Transverse colon (tissue), 3 donors: Measurements from ENCODE around the gene BMP8A.

ENCODE experiments used
- CTCF ChIP-seq, 5 experiments: fragments of 200-600 bp in 3 of 5; fragments of 450-650 bp in 2 of 5; sonication (generic) in 3 of 5; IDR thresholded peaks; 1 replicate in 2 of 5; 2 replicates in 3 of 5; pipeline ENCODE4 v1.5.1; 2016 to 2017; ENCODE audit warnings: antibody characterized with exemption in 5 of 5, inconsistent platforms in 3 of 5, mild to moderate bottlenecking in 2 of 5, moderate library complexity in 1 of 5
- EP300 ChIP-seq: sonication (generic); formaldehyde crosslinking; IDR thresholded peaks from one replicate; pipeline ENCODE4 v1.6.1; 2017; ENCODE audit warnings: antibody characterized with exemption, low read depth
- POLR2A ChIP-seq: fragments of 450-650 bp; IDR thresholded peaks from one replicate; pipeline ENCODE4 v1.6.1; 2016; ENCODE audit warnings: antibody characterized with exemption, mild to moderate bottlenecking, moderate library complexity

- TF ChIP-seq CTCF (IDR thresholded peaks at IDR 0.05) (no peak), POLR2A (no peak), EP300 (no peak)
Measured at GRCh38 chr1:39528082-39528481, 36.6 kb downstream of the BMP8A start.
